HepG2 (cell line): Measurements from ENCODE around the gene AP1S3. TPM values are rescaled to one million over a fixed set of nuclear protein-coding genes. Genes with fewer than 3 reads are reported as not detected.

Source experiments
- ATAC-seq: fragments of 200-7000 bp; cut with Tn5 transposase; 3 replicates; pipeline ENCODE4 v1.9.1; 2020; ENCODE audit warnings: mild to moderate bottlenecking, moderate library complexity
- BruUV-seq: library from RNA; stranded (reverse); fragments of 400-500 nt; replicated peaks from 2 replicates; lab custom pipeline; 2021; lab: Mats Ljungman, UMichigan
- CTCF ChIA-PET: fragments of 300-600 bp; formaldehyde crosslinking; extraction: SDS; loops from one replicate; lab custom pipeline; 2021; ENCODE audit warnings: low total read pairs, inconsistent platforms, low intra/inter-chr PET ratio; lab: Yijun Ruan, JAX
- POLR2A ChIA-PET: fragments of 350-600 bp; sonication (Branson Sonifier 250); formaldehyde crosslinking; loops from one replicate; lab custom pipeline; 2020; ENCODE audit warnings: antibody characterized with exemption, inconsistent platforms; lab: Yijun Ruan, JAX
- DNase-seq: peaks from one replicate; pipeline ENCODE4 v3.0.0-alpha.2; 2015; ENCODE audit warnings: low spot score
- FAIRE-seq: peaks from 3 replicates; lab custom pipeline; 2011; peaks lifted over from hg19 to GRCh38; lab: Jason Lieb, UNC
- H2AFZ ChIP-seq: one replicate; pipeline ENCODE4 v1.6.1; 2011; ENCODE audit warnings: low read length, inconsistent platforms
- H3K27ac ChIP-seq: fragments of 300-600 bp; 3 replicates; pipeline ENCODE4 v1.8.0; 2011; ENCODE audit warnings: mixed run types, mild to moderate bottlenecking, mixed read lengths, low read length, inconsistent platforms; ENCODE audit not compliant: insufficient read depth; ENCODE audit errors: extremely low read length
- H3K27me3 ChIP-seq, 2 experiments: fragments of 200-600 bp in 1 of 2; 2 replicates in 1 of 2; 3 replicates in 1 of 2; pipeline versions ENCODE4 v1.6.0 to v1.8.0; 2011; ENCODE audit warnings: low read length in 2 of 2, mild to moderate bottlenecking in 2 of 2, moderate library complexity in 2 of 2, inconsistent platforms in 1 of 2; ENCODE audit not compliant: insufficient read depth in 2 of 2, control insufficient read depth in 1 of 2
- H3K36me3 ChIP-seq, 2 experiments: fragments of 200-600 bp in 1 of 2; replicated peaks in 1 of 2; 2 replicates in 1 of 2; 3 replicates in 1 of 2; pipeline versions ENCODE4 v1.5.1 to v1.8.0; 2011; ENCODE audit warnings: low read length in 2 of 2, inconsistent platforms in 1 of 2; ENCODE audit not compliant: insufficient read depth in 2 of 2, control insufficient read depth in 1 of 2
- H3K4me1 ChIP-seq: 2 replicates; pipeline ENCODE4 v1.5.1; 2012; ENCODE audit warnings: low read length, inconsistent platforms; ENCODE audit not compliant: insufficient read depth
- H3K4me2 ChIP-seq: 2 replicates; pipeline ENCODE4 v1.6.0; 2011; ENCODE audit warnings: low read depth, low read length, inconsistent platforms
- H3K4me3 ChIP-seq, 3 experiments: fragments of 200-600 bp in 1 of 3; sonication (generic), shearing (Covaris generic) in 1 of 3; replicated peaks in 1 of 3; 2 replicates each; pipeline ENCODE4 v1.5.1; 2011 to 2016; ENCODE audit warnings: low read length in 3 of 3, inconsistent platforms in 2 of 3, low read depth in 2 of 3, mild to moderate bottlenecking in 2 of 3, control low read depth in 1 of 3, mixed read lengths in 1 of 3; ENCODE audit not compliant: insufficient read depth in 1 of 3
- H3K79me2 ChIP-seq: one replicate; pipeline ENCODE4 v1.6.1; 2011; ENCODE audit warnings: low read length, inconsistent platforms; ENCODE audit not compliant: insufficient read depth
- H3K9ac ChIP-seq: 2 replicates; pipeline ENCODE4 v1.6.0; 2011; ENCODE audit warnings: mild to moderate bottlenecking, low read depth, low read length, inconsistent platforms; ENCODE audit not compliant: insufficient read depth
- H3K9me3 ChIP-seq: 2 replicates; pipeline ENCODE4 v1.5.1; 2012; ENCODE audit warnings: mild to moderate bottlenecking, low read length
- H4K20me1 ChIP-seq: 2 replicates; pipeline ENCODE4 v1.6.0; 2011; ENCODE audit warnings: inconsistent platforms, mild to moderate bottlenecking, low read length, moderate library complexity; ENCODE audit not compliant: insufficient read depth
- EHMT2 ChIP-seq: fragments of 200-600 bp; sonication (generic); IDR thresholded peaks from 2 replicates; pipeline ENCODE4 v1.7.0; 2017; ENCODE audit warnings: antibody characterized with exemption, low read depth, low read length, borderline replicate concordance
- ELF4 ChIP-seq: sonication (generic); formaldehyde crosslinking; IDR thresholded peaks from 2 replicates; pipeline ENCODE4 v1.5.0; 2020; ENCODE audit warnings: missing genetic modification reagents, mild to moderate bottlenecking, moderate library complexity, borderline replicate concordance
- GLI4 ChIP-seq: sonication (generic); formaldehyde crosslinking; IDR thresholded peaks from 2 replicates; pipeline ENCODE4 v1.5.1; 2020; ENCODE audit warnings: missing genetic modification reagents, mild to moderate bottlenecking, moderate library complexity, borderline replicate concordance
- HNRNPK ChIP-seq: fragments of 200-400 bp; formaldehyde crosslinking; IDR thresholded peaks from 2 replicates; pipeline ENCODE4 v1.6.1; 2018; ENCODE audit warnings: low read length, low read depth, moderate library complexity, mild to moderate bottlenecking; ENCODE audit not compliant: poor library complexity, severe bottlenecking
- MAFF ChIP-seq: IDR thresholded peaks from 2 replicates; pipeline ENCODE4 v1.6.1; 2011; ENCODE audit warnings: low read depth, low read length, improper control_type of control experiment
- NAIF1 ChIP-seq: sonication (generic); formaldehyde crosslinking; IDR thresholded peaks from 2 replicates; pipeline ENCODE4 v1.5.0; 2020; ENCODE audit warnings: mild to moderate bottlenecking, missing genetic modification reagents, borderline replicate concordance
- POGZ ChIP-seq: sonication (generic); formaldehyde crosslinking; IDR thresholded peaks from 2 replicates; pipeline ENCODE4 v1.4.0; 2020; ENCODE audit warnings: mild to moderate bottlenecking, missing genetic modification reagents
- SMARCE1 ChIP-seq: fragments of 450-650 bp; IDR thresholded peaks from 2 replicates; pipeline ENCODE4 v1.6.1; 2017; ENCODE audit warnings: borderline replicate concordance
- ZFP62 ChIP-seq: sonication (generic); formaldehyde crosslinking; IDR thresholded peaks from 2 replicates; pipeline ENCODE4 v1.4.0; 2020; ENCODE audit warnings: missing genetic modification reagents
- ZNF296 ChIP-seq: sonication (generic); formaldehyde crosslinking; conservative IDR thresholded peaks from 2 replicates; pipeline ENCODE4 v1.5.0; 2020; ENCODE audit warnings: mild to moderate bottlenecking, missing genetic modification reagents
- ZNF350 ChIP-seq: sonication (generic); formaldehyde crosslinking; IDR thresholded peaks from 2 replicates; pipeline ENCODE4 v1.4.0; 2020; ENCODE audit warnings: mild to moderate bottlenecking, low read depth, missing genetic modification reagents, borderline replicate concordance
- ZNF484 ChIP-seq: sonication (generic); formaldehyde crosslinking; IDR thresholded peaks from 2 replicates; pipeline ENCODE4 v1.5.1; 2020; ENCODE audit warnings: mild to moderate bottlenecking, low read depth, missing genetic modification reagents, borderline replicate concordance
- ZNF670 ChIP-seq: sonication (generic); formaldehyde crosslinking; IDR thresholded peaks from 2 replicates; pipeline ENCODE4 v1.8.0; 2022; ENCODE audit warnings: mild to moderate bottlenecking, missing genetic modification reagents, borderline replicate concordance
- WGBS: methylation state at CpG from one replicate; pipeline ENCODE4 v1.1.6; 2017; ENCODE audit warnings: low lambda C conversion rate; 5-methylcytosine and 5-hydroxymethylcytosine counted together
- in situ Hi-C: cut with HindIII; loops from 2 replicates; pipeline ENCODE4 v1.10.0; 2017; ENCODE audit warnings: low pct_unique_long_range_greater_than_20kb; ENCODE audit not compliant: extremely low pct_ligation_motif_present
- intact Hi-C: fragments of 100-400 bp; cut with micrococcal nuclease; formaldehyde crosslinking; loops from one replicate; pipeline ENCODE4 v1.10.0; 2022; ENCODE audit not compliant: unreplicated experiment
- polyA plus RNA-seq, 8 experiments: library from polyadenylated mRNA; depleted of rRNA in 3 of 8; stranded (reverse) in 7 of 8; unstranded in 1 of 8; fragments of >200 nt; fragmentation: Illumina TruSeq in 4 of 8; extraction: Trizol in 4 of 8; gene quantifications; 2 replicates each; pipeline versions ENCODE4 v1.2.1 to v1.2.3, GENCODE V29; 2011 to 2016; ENCODE audit warnings: low read depth in 4 of 8, missing spikeins in 1 of 8, mixed read lengths in 1 of 8; ENCODE audit not compliant: insufficient read depth in 1 of 8
- total RNA-seq, 5 experiments: library from RNA; depleted of rRNA; stranded (reverse); fragments of >200 nt; fragmentation: Illumina TruSeq; extraction: Trizol; gene quantifications; 2 replicates each; pipeline ENCODE4 v1.2.3, GENCODE V29; 2016; ENCODE audit warnings: low read depth in 1 of 5
- TF ChIP-seq, protein P1 (sequence below): sonication (generic); formaldehyde crosslinking; conservative IDR thresholded peaks from 2 replicates; pipeline ENCODE4 v1.4.0; 2020; ENCODE audit warnings: missing genetic modification reagents
- TF ChIP-seq, protein P2 (sequence below): sonication (generic); formaldehyde crosslinking; conservative IDR thresholded peaks from 2 replicates; pipeline ENCODE4 v1.8.0; 2022; ENCODE audit warnings: mild to moderate bottlenecking, moderate library complexity, missing genetic modification reagents

AP1S3 gene
- total and polyA plus RNA-seq, 2 of the 13 experiments (the other 11 are each of a cell fraction or from before 2014, with no cell fraction given), result 3.0 to 16.3 TPM

GRCh38 chr2:223852281-223852795 is 15.0 kb upstream of the AP1S3 start:
- ChIA-PET POLR2A (interaction anchor here (1.6 to 2.8 kb wide), 3 partner anchors 9 to 78 kb away, joined by 5 to 16 read pairs (median 14); partner anchors contain the start of gene AP1S3), CTCF (no interaction called here)
- no TSS peak for BruUV-seq
- H3K9ac ChIP-seq, result no peak overlapping the region
- H3K4me2 ChIP-seq, result no peak overlapping the region
- peaks cover 38% of the 10 kb centered on the region for H3K4me1 ChIP-seq
- no peaks in the 10 kb centered on the region for H3K27me3 ChIP-seq
- H3K27ac ChIP-seq, result no peak overlapping the region
- ATAC-seq (no peak), FAIRE-seq (no peak), DNase-seq (no peak)
- no peaks in the 10 kb centered on the region for H3K36me3 ChIP-seq
- no peak overlapping the region for H3K4me3 ChIP-seq
- TF ChIP-seq, protein P1, sequence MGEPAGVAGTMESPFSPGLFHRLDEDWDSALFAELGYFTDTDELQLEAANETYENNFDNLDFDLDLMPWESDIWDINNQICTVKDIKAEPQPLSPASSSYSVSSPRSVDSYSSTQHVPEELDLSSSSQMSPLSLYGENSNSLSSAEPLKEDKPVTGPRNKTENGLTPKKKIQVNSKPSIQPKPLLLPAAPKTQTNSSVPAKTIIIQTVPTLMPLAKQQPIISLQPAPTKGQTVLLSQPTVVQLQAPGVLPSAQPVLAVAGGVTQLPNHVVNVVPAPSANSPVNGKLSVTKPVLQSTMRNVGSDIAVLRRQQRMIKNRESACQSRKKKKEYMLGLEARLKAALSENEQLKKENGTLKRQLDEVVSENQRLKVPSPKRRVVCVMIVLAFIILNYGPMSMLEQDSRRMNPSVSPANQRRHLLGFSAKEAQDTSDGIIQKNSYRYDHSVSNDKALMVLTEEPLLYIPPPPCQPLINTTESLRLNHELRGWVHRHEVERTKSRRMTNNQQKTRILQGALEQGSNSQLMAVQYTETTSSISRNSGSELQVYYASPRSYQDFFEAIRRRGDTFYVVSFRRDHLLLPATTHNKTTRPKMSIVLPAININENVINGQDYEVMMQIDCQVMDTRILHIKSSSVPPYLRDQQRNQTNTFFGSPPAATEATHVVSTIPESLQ (CRISPR knock-in tag), result no peak
- TF ChIP-seq ELF4 (CRISPR knock-in tag) (no peak), ZFP62 (CRISPR knock-in tag) (no peak)
- intact Hi-C loops, result no loop called here
- in situ Hi-C loops, result no loop called here
- H3K9me3 ChIP-seq, result no peaks in the 10 kb centered on the region
- 93% methylated on average over 3 of the region's 3 CpGs for WGBS
- H2AFZ ChIP-seq, result no peak overlapping the region
- no peaks in the 10 kb centered on the region for H3K79me2 ChIP-seq
- H4K20me1 ChIP-seq, result no peaks in the 10 kb centered on the region

DNA sequence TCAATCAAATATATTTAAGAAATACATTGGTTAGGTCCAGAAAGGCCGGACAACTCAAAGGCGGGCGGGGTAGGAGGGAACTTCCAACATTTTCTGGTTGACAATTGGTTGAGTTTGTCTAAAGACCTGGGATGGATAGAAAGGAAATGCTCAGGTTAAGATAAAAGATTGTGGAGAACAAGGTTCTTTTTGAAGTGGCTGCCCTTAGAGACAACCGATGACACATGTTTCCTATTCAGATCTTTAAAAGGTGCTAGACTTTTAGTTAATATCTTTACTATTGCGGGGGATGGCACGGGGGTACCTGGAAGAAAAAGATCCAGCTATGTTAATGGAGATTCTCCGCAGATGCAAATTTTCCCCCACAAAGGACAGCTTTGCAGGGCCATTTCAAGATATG is 10.0 kb upstream of the AP1S3 start:
- in situ Hi-C loops, result no loop called here
- Histone ChIP-seq H3K9me3 (no peaks in the 10 kb centered on the region), H3K4me1 (peaks cover 4% of the 10 kb centered on the region; the same call in 1 of the 2 replicates), H3K27ac (no peak overlapping the region), H3K4me2 (no peak overlapping the region), H3K79me2 (no peaks in the 10 kb centered on the region), H3K27me3 (no peaks in the 10 kb centered on the region), H3K36me3 (no peaks in the 10 kb centered on the region), H4K20me1 (no peaks in the 10 kb centered on the region), H3K9ac (no peak overlapping the region), H3K4me3 (no peak overlapping the region), H2AFZ (no peak overlapping the region)
- FAIRE-seq (no peak), ATAC-seq (no peak), DNase-seq (no peak)
- ChIA-PET POLR2A (no interaction called here), CTCF (no interaction called here)
- WGBS, result 94% methylated on average over 7 of the region's 7 CpGs
- no TSS peak for BruUV-seq
- intact Hi-C loops, result no loop called here
- no peak for TF ChIP-seq ZNF296
- no peak for TF ChIP-seq POGZ
- TF ChIP-seq NAIF1 (CRISPR knock-in tag), result no peak
- TF ChIP-seq EHMT2, result no peak
- TF ChIP-seq SMARCE1, result no peak
- TF ChIP-seq MAFF, result no peak
- no peak for TF ChIP-seq ZNF350 (CRISPR knock-in tag)
- no peak for TF ChIP-seq ZNF670
- TF ChIP-seq, protein P2, sequence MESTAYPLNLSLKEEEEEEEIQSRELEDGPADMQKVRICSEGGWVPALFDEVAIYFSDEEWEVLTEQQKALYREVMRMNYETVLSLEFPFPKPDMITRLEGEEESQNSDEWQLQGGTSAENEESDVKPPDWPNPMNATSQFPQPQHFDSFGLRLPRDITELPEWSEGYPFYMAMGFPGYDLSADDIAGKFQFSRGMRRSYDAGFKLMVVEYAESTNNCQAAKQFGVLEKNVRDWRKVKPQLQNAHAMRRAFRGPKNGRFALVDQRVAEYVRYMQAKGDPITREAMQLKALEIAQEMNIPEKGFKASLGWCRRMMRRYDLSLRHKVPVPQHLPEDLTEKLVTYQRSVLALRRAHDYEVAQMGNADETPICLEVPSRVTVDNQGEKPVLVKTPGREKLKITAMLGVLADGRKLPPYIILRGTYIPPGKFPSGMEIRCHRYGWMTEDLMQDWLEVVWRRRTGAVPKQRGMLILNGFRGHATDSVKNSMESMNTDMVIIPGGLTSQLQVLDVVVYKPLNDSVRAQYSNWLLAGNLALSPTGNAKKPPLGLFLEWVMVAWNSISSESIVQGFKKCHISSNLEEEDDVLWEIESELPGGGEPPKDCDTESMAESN (CRISPR knock-in tag), result no peak
- TF ChIP-seq GLI4 (CRISPR knock-in tag), result no peak
- no peak for TF ChIP-seq HNRNPK
- TF ChIP-seq ZNF484 (CRISPR knock-in tag), result no peak
